Tibial artery (tissue), 4 donors: ENCODE measurements around the gene ZNF681.
"Not testable (repeated sequence)": the region's sequence is repeated elsewhere in the genome, so short reads cannot be mapped to it uniquely, and the experiment has no call there.

Source experiments
- DNase-seq, 2 donors: peaks; one replicate each; pipeline ENCODE4 v3.0.0-alpha.2; 2019
- H3K27ac ChIP-seq, 2 donors: fragments of 200-600 bp; sonication (generic) in 1 of 2; 1 replicate in 1 of 2; 2 replicates in 1 of 2; pipeline ENCODE4 v1.5.1; 2018 to 2019; ENCODE audit warnings: mild to moderate bottlenecking in 1 of 2
- H3K27me3 ChIP-seq, 2 donors: fragments of 200-600 bp; sonication (generic) in 1 of 2; one replicate each; pipeline versions ENCODE4 v1.5.1 to v1.6.0; 2016 to 2019
- H3K36me3 ChIP-seq, 3 donors: fragments of 200-600 bp; sonication (generic) in 2 of 3; one replicate each; pipeline ENCODE4 v1.5.1; 2016 to 2019; ENCODE audit warnings: mild to moderate bottlenecking in 2 of 3
- H3K4me1 ChIP-seq, 4 donors: fragments of 200-600 bp; sonication (generic) in 2 of 4; 1 replicate in 3 of 4; 2 replicates in 1 of 4; pipeline ENCODE4 v1.5.1; 2016 to 2019
- H3K4me3 ChIP-seq, 2 donors: fragments of 200-600 bp; sonication (generic) in 1 of 2; 1 replicate in 1 of 2; 2 replicates in 1 of 2; pipeline ENCODE4 v1.5.1; 2018 to 2019; ENCODE audit warnings: mild to moderate bottlenecking in 2 of 2
- H3K9me3 ChIP-seq, 3 donors: fragments of 200-600 bp; sonication (generic) in 1 of 3; one replicate each; pipeline ENCODE4 v1.5.1; 2016 to 2019
- intact Hi-C: fragments of 100-400 bp; cut with DNase I; formaldehyde crosslinking; loops from one replicate; pipeline ENCODE4 v1.15.0; 2023; ENCODE audit warnings: low total_unique reads
- TF ChIP-seq, protein P1 (sequence below), 2 experiments: fragments of 200-600 bp in 1 of 2; fragments of 450-650 bp in 1 of 2; IDR thresholded peaks; one replicate each; pipeline ENCODE4 v1.5.1; 2017 to 2019; ENCODE audit warnings: antibody characterized with exemption in 2 of 2, mild to moderate bottlenecking in 1 of 2, moderate library complexity in 1 of 2

Gene ZNF681

DNA sequence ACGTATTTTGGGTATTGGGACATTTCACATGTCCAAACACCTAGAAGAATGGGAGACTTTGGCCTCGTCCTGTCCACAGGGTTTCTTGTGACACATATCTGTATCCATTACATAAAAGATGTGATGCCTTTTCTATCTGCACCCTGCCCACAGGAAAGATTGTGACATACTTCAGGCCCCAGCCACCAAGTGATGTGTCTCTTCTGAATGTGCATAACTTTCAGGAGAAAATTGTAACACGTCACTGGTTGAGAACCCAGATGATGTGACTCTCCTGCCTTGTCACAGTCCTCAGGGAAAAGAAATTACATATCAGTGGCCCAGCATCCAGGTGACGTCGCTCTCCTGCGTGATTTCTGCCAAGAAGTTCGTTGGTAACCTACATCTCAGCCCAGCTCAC is 21.0 kb upstream of the ZNF681 start:
- Histone ChIP-seq H3K36me3 (peaks cover 2 to 46% (median 8%) of the 10 kb centered on the region in 3 donors), H3K4me1 (no peaks in the 10 kb centered on the region), H3K4me3 (no peak overlapping the region), H3K27ac (no peak overlapping the region), H3K27me3 (no peaks in the 10 kb centered on the region), H3K9me3 (no peaks in the 10 kb centered on the region)
- TF ChIP-seq, protein P1, sequence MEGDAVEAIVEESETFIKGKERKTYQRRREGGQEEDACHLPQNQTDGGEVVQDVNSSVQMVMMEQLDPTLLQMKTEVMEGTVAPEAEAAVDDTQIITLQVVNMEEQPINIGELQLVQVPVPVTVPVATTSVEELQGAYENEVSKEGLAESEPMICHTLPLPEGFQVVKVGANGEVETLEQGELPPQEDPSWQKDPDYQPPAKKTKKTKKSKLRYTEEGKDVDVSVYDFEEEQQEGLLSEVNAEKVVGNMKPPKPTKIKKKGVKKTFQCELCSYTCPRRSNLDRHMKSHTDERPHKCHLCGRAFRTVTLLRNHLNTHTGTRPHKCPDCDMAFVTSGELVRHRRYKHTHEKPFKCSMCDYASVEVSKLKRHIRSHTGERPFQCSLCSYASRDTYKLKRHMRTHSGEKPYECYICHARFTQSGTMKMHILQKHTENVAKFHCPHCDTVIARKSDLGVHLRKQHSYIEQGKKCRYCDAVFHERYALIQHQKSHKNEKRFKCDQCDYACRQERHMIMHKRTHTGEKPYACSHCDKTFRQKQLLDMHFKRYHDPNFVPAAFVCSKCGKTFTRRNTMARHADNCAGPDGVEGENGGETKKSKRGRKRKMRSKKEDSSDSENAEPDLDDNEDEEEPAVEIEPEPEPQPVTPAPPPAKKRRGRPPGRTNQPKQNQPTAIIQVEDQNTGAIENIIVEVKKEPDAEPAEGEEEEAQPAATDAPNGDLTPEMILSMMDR (IDR thresholded peaks at IDR 0.05): no peak
- no peak for DNase-seq
- intact Hi-C loops: no loop called here

DNA sequence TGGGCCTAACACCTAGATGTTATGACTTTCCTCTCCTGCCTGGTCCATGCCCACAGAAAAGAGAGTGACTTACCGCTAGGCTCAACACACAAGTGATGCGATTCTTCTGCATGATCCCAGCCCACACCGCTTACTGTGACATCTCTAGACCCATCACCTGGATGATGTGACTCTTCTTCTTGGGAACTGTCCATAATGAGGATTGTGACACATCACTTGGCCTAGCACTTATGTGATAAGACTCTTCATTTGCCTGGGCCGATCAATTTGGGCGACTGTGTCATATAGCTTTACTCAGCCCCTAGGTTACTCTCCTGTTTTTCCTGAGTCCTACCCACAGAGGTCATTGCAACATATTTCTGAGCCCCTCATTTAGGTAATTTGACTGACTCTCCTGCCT is 19.9 kb upstream of the ZNF681 start:
- peaks cover 2 to 37% (median 8%) of the 10 kb centered on the region in 3 donors for H3K36me3 ChIP-seq
- H3K9me3 ChIP-seq: no peaks in the 10 kb centered on the region
- TF ChIP-seq, protein P1 (IDR thresholded peaks at IDR 0.05): no peak
- no peaks in the 10 kb centered on the region for H3K27me3 ChIP-seq
- DNase-seq: no peak
- no peak overlapping the region for H3K4me3 ChIP-seq
- no peaks in the 10 kb centered on the region for H3K4me1 ChIP-seq
- H3K27ac ChIP-seq: no peak overlapping the region
- intact Hi-C loops: no loop called here

DNA sequence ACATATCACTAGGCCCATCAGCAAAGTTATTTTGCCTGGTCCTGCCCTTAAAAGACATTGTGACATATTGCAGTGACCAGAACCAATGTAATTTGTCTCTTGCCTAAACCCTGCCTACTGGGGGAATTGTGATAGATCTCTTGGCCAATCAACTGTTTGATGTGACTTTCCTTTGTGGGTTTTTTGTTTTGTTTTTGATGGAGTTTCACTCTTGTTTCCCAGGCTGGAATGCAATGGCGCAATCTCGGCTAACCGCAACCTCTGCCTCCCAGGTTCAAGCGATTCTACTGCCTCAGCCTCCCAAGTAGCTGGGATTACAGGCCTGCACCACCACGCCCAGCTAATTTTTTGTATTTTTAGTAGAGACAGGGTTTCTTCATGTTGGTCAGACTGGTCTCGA is 19.3 kb upstream of the ZNF681 start:
- H3K4me1 ChIP-seq, H3K4me3 ChIP-seq, H3K27me3 ChIP-seq, H3K27ac ChIP-seq, H3K9me3 ChIP-seq, intact Hi-C loops, DNase-seq: not testable (repeated sequence)
- H3K36me3 ChIP-seq: peaks cover 2 to 36% (median 8%) of the 10 kb centered on the region in 3 donors

DNA sequence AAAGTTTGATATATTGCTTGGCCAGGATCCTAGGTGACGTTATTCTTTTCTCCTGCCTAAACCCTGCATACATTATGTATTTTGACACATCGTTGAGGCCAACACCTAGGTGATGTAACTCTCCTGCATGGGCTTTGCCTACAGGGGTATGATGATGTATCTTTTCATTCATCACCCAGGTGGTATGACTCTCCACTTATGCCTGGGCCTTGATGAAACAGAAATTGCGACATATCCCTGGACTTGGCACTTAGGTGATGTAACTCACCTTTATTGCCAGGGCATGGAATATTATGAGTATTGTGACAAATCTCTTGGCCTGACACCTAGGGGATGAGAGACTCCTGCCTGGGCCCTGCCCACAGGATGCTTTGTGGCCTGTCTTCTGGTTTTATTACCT is 18.5 kb upstream of the ZNF681 start:
- H3K36me3 ChIP-seq: peaks cover 2 to 28% (median 7%) of the 10 kb centered on the region in 3 donors

DNA sequence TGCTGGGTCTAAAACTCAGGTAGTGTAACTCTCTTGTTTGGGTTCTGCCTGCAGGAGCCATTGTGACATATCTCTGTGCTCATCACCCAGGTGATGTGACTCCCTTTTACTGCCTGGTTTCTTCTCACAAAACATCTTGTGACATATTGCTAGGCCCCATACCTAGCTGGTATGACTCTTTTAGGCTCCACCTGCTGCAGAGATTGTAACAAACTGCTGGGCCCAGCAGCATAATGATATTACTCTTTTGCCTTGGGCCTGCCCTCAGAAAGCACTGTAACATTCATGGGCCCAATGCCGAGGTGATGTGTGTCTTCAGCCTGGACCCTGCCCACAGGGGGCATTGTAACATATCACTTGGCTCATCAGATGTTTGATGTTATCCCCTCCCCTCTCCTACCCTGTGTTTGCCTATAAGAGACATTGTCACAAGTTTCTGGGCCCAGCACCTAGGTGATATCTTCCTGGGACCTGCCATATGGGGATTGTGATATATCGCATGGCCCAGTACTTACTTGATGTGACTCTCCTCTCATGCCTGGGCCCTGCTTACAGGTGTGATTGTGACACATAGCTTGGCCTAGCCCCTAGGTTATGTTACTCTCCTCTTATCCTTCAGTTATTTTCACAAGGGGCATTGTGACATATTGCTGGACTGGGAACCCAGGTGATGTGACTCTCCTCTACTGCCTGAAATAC is 18.0 kb upstream of the ZNF681 start:
- Histone ChIP-seq H3K4me3 (no peak overlapping the region), H3K27ac (no peak overlapping the region), H3K4me1 (no peaks in the 10 kb centered on the region), H3K9me3 (no peaks in the 10 kb centered on the region), H3K27me3 (no peaks in the 10 kb centered on the region), H3K36me3 (peaks cover 2 to 24% (median 2%) of the 10 kb centered on the region in 3 donors)
- no peak for DNase-seq
- intact Hi-C loops: no loop called here
- TF ChIP-seq, protein P1 (IDR thresholded peaks at IDR 0.05): no peak

More for the DNA sequence above, 18.5 kb upstream of the ZNF681 start:
- H3K9me3 ChIP-seq: no peaks in the 10 kb centered on the region
- no peaks in the 10 kb centered on the region for H3K27me3 ChIP-seq
- no peaks in the 10 kb centered on the region for H3K4me1 ChIP-seq
- TF ChIP-seq, protein P1 (IDR thresholded peaks at IDR 0.05): no peak
- intact Hi-C loops: no loop called here
- no peak for DNase-seq
- H3K4me3 ChIP-seq: no peak overlapping the region
- H3K27ac ChIP-seq: no peak overlapping the region

DNA sequence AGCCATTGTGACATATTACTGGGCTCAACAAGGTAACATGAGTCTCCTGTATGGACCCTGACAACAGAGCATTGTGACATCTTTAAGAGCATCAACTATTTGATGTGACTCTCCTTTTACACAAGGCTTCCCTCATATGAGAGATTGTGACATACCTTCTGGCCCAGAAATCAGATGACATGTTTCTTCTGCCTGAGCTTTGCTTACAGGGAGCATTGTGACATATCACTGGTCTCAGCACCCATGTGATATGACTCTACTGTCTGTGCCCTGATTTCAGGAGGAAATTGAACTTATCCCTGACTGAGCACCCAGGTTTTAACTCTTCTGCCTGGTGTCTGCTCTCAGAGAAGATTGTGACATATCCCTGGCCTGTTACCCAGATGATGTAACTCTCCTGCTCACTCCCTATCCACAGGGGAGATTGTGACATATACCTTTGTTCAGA is 15.9 kb upstream of the ZNF681 start:
- Histone ChIP-seq H3K27ac (no peak overlapping the region), H3K4me3 (no peak overlapping the region), H3K36me3 (peaks cover 0 to 20% (median 2%) of the 10 kb centered on the region in 3 donors), H3K27me3 (no peaks in the 10 kb centered on the region), H3K9me3 (no peaks in the 10 kb centered on the region), H3K4me1 (no peaks in the 10 kb centered on the region)
- TF ChIP-seq, protein P1 (IDR thresholded peaks at IDR 0.05): no peak
- intact Hi-C loops: no loop called here
- DNase-seq: no peak
